ENCODE data around the gene DAND5. TPM values are rescaled to one million over a fixed set of nuclear protein-coding genes. Genes with fewer than 3 reads are reported as not detected.

DAND5 gene
- total RNA-seq, 1 experiment from 2014 or later = not detected

DNA sequence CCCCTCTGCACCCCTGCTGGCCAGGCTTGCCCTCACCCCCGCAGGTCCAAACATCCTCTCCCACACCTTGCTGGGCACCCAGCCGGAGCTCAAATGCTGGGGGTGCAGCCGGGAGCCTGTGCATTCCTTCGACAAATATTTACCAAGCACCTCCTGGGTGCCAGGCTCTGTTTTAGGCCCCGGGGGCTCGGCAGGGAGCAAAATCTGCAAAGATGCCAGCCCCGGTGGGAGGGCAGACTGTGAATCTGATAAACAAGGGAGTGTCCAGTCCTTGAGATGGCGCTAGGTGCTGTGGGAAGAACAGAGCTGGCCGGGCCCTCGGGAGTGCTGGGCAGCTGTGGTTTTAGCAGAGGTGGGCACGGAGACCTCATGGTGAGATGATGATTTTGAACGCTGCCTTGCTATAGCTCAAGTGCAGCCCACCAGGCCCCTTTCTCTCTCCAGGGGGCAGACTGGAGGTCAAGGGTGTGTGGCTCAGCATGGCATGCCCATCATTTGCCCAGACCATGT lies 36.5 kb downstream of the DAND5 start:
- peaks cover 11% of the 10 kb centered on the region for H3K36me3 Mint-ChIP-seq (ENCODE audit: insufficient read depth, unreplicated experiment)

DNA sequence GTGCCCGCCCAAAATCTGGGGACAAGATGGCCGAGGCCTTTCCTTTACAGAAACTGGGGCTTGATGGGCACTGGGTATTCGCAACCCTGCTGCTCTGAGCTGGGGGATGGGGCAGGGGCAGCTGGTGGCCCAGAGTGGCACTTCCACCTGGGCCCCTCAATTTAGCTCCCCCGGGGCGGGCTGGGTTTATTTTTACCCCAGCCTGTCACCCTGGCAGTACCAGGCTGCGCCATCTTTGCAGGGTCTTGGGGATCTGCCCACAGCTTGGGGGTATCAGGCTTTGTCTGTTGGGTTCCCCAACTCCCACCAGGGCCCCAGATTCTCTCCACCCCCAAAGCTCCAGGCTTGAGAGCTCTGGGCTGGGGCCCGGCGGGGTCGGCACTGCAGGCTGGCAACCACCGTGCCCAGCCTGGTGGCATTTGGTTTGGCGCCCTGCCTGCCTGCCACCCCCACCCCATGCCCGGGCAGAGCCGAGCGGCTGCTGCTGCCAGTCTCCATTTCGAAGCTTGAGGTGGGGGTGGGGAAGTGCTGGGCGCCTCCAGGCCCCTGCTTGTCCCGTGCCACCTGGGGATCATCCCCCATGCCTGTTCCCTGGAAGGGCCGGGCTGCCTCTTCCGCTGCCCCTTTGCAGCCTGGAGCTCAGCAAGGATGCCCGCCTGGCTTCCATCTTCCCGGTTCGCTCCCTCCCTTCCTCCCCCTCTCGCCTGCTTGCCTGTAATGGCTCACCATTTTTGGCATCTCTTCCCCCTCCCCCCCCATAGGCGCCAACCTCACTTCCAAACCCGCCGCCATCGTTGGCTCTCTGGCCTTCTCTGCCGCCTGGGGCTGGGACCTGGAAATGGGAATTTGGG lies 37.3 kb downstream of the DAND5 start:
- Mint-ChIP-seq H3K4me3 (ENCODE audit: unreplicated experiment) (no peak overlapping the region), H3K9me3 (ENCODE audit: unreplicated experiment) (no peaks in the 10 kb centered on the region), H3K36me3 (ENCODE audit: insufficient read depth, unreplicated experiment) (peaks cover 11% of the 10 kb centered on the region), H3K27me3 (ENCODE audit: insufficient read depth, unreplicated experiment) (no peaks in the 10 kb centered on the region), H3K4me1 (ENCODE audit: insufficient read depth, unreplicated experiment) (no peaks in the 10 kb centered on the region), H3K27ac (ENCODE audit: low read depth, unreplicated experiment) (no peak overlapping the region)
- intact Hi-C loops (cut with micrococcal nuclease) = no loop called here
- no peak for DNase-seq (ENCODE audit: unreplicated experiment)
- no TSS peak for BruUV-seq (replicated peaks)
- ChIA-PET CTCF (interaction anchor here (0.7 to 3.3 kb wide), 7 partner anchors 11 to 72 kb away, joined by 3 to 16 read pairs (median 3); no protein-coding TSS in a partner anchor), POLR2A (interaction anchor here (0.7 kb wide), 1 partner anchor 49 kb away, joined by 3 read pairs; no protein-coding TSS in a partner anchor)
- TF ChIP-seq, protein P1, sequence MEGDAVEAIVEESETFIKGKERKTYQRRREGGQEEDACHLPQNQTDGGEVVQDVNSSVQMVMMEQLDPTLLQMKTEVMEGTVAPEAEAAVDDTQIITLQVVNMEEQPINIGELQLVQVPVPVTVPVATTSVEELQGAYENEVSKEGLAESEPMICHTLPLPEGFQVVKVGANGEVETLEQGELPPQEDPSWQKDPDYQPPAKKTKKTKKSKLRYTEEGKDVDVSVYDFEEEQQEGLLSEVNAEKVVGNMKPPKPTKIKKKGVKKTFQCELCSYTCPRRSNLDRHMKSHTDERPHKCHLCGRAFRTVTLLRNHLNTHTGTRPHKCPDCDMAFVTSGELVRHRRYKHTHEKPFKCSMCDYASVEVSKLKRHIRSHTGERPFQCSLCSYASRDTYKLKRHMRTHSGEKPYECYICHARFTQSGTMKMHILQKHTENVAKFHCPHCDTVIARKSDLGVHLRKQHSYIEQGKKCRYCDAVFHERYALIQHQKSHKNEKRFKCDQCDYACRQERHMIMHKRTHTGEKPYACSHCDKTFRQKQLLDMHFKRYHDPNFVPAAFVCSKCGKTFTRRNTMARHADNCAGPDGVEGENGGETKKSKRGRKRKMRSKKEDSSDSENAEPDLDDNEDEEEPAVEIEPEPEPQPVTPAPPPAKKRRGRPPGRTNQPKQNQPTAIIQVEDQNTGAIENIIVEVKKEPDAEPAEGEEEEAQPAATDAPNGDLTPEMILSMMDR (IDR thresholded peaks at IDR 0.05; ENCODE audit: unreplicated experiment) = no peak

More for the DNA sequence above, 36.5 kb downstream of the DAND5 start:
- H3K27me3 Mint-ChIP-seq (ENCODE audit: insufficient read depth, unreplicated experiment) = no peaks in the 10 kb centered on the region
- no peaks in the 10 kb centered on the region for H3K4me1 Mint-ChIP-seq (ENCODE audit: insufficient read depth, unreplicated experiment)
- no peak overlapping the region for H3K27ac Mint-ChIP-seq (ENCODE audit: low read depth, unreplicated experiment)
- BruUV-seq (replicated peaks) = no TSS peak
- DNase-seq (ENCODE audit: unreplicated experiment) = no peak
- H3K4me3 Mint-ChIP-seq (ENCODE audit: unreplicated experiment) = no peak overlapping the region
- CTCF ChIA-PET = interaction anchor here (0.7 to 3.3 kb wide), 9 partner anchors 12 to 73 kb away, joined by 3 to 16 read pairs (median 3); no protein-coding TSS in a partner anchor
- no peaks in the 10 kb centered on the region for H3K9me3 Mint-ChIP-seq (ENCODE audit: unreplicated experiment)
- intact Hi-C loops (cut with micrococcal nuclease) = no loop called here
- TF ChIP-seq, protein P1 (IDR thresholded peaks at IDR 0.05; ENCODE audit: unreplicated experiment) = no peak
- POLR2A ChIA-PET = interaction anchor here (1.6 to 1.8 kb wide), 2 partner anchors 8 to 15 kb away, joined by 7 read pairs; no protein-coding TSS in a partner anchor

DNA sequence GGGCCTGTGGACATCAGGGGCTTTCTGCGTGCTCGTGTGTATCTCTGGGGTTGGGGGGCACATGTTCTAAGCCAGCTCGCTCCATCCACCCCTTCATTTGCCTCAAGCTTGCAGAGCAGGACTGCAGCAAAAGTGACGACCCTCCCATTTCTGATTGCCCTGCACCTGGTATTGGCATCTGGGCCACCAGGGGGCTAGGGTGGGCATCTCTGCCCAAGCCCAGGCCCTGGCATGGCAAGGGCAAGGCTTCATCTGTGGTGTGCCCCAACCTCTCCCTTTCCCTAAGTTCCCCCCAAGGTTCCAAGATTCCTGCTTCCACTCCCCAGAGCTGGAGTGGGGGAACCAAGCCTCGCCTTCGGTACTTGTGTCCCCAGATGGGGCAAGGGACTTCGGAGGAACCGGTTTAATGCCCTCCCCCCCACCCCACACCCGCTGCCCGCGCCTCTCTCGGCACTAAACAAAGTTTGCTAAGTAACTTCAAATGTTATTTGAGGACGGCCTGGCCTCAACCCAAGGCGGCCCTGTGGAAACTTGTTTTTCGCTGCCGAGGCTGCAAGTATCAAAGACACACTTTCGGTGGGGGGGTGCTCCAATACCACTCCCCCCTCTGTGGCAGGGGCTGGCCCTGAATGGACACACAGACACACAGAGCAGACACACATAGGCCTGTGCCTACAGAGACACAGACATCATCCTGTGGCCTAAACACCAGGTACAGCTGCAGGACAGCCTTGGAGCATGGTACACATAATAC lies 38.1 kb downstream of the DAND5 start:
- POLR2A ChIA-PET = interaction anchor here (0.7 kb wide), 1 partner anchor 48 kb away, joined by 3 read pairs; no protein-coding TSS in a partner anchor
- H3K36me3 Mint-ChIP-seq (ENCODE audit: insufficient read depth, unreplicated experiment) = peaks cover 11% of the 10 kb centered on the region
- intact Hi-C loops (cut with micrococcal nuclease) = no loop called here
- no peaks in the 10 kb centered on the region for H3K27me3 Mint-ChIP-seq (ENCODE audit: insufficient read depth, unreplicated experiment)
- CTCF ChIA-PET = interaction anchor here (2.3 kb wide), 1 partner anchor 54 kb away, joined by 8 read pairs; no protein-coding TSS in a partner anchor
- H3K4me1 Mint-ChIP-seq (ENCODE audit: insufficient read depth, unreplicated experiment) = no peaks in the 10 kb centered on the region
- BruUV-seq (replicated peaks) = no TSS peak
- DNase-seq (ENCODE audit: unreplicated experiment) = no peak
- no peaks in the 10 kb centered on the region for H3K9me3 Mint-ChIP-seq (ENCODE audit: unreplicated experiment)
- no peak overlapping the region for H3K4me3 Mint-ChIP-seq (ENCODE audit: unreplicated experiment)
- TF ChIP-seq, protein P1 (IDR thresholded peaks at IDR 0.05; ENCODE audit: unreplicated experiment) = no peak
- no peak overlapping the region for H3K27ac Mint-ChIP-seq (ENCODE audit: low read depth, unreplicated experiment)

Measured in MCF 10A (cell line).